DOHH2 (cell line): ENCODE results near the gene WDFY4.

ENCODE experiments used
- H3F3A ChIP-seq: fragments of 200-600 bp; sonication (generic), shearing (Covaris generic); 2 replicates; pipeline ENCODE4 v1.6.0; 2016; ENCODE audit warnings: antibody characterized with exemption, mild to moderate bottlenecking; ENCODE audit not compliant: control insufficient read depth, insufficient read depth
- H3K27ac ChIP-seq: fragments of 200-600 bp; sonication (generic); 2 replicates; pipeline ENCODE4 v1.5.1; 2014; ENCODE audit warnings: low read depth, mild to moderate bottlenecking, low read length, moderate library complexity
- H3K27me3 ChIP-seq: fragments of 200-600 bp; sonication (generic); 2 replicates; pipeline ENCODE4 v1.6.1; 2014; ENCODE audit warnings: mild to moderate bottlenecking, low read length, mixed read lengths; ENCODE audit not compliant: control insufficient read depth
- H3K36me3 ChIP-seq: fragments of 200-600 bp; sonication (generic); 2 replicates; pipeline ENCODE4 v1.6.1; 2014; ENCODE audit warnings: mild to moderate bottlenecking, low read length, moderate library complexity, mixed read lengths; ENCODE audit not compliant: control insufficient read depth
- H3K4me1 ChIP-seq: fragments of 200-600 bp; sonication (generic); 2 replicates; pipeline ENCODE4 v1.6.1; 2014; ENCODE audit warnings: mild to moderate bottlenecking, low read length, mixed read lengths; ENCODE audit not compliant: control insufficient read depth
- H3K4me2 ChIP-seq: fragments of 200-600 bp; sonication (generic); 2 replicates; pipeline ENCODE4 v1.6.0; 2014; ENCODE audit warnings: mild to moderate bottlenecking, low read length, moderate library complexity
- H3K4me3 ChIP-seq: fragments of 200-600 bp; sonication (generic); 2 replicates; pipeline ENCODE4 v1.5.1; 2014; ENCODE audit warnings: mild to moderate bottlenecking, low read length, mixed read lengths
- H3K79me2 ChIP-seq: fragments of 200-600 bp; sonication (generic); 2 replicates; pipeline ENCODE4 v1.6.1; 2014; ENCODE audit warnings: mild to moderate bottlenecking, low read length, mixed read lengths; ENCODE audit not compliant: control insufficient read depth
- H3K9me2 ChIP-seq: fragments of 200-600 bp; sonication (generic); replicated peaks from 2 replicates; pipeline ENCODE4 v1.6.1; 2014; ENCODE audit warnings: mild to moderate bottlenecking, low read length, mixed read lengths; ENCODE audit not compliant: control insufficient read depth
- H3K9me3 ChIP-seq: fragments of 200-600 bp; sonication (generic); 2 replicates; pipeline ENCODE4 v1.6.1; 2014; ENCODE audit warnings: antibody characterized with exemption, low read length, mixed read lengths; ENCODE audit not compliant: control insufficient read depth, insufficient read depth
- H4K20me1 ChIP-seq: fragments of 200-600 bp; sonication (generic); 2 replicates; pipeline ENCODE4 v1.6.0; 2014; ENCODE audit warnings: low read depth, mild to moderate bottlenecking, antibody characterized with exemption, low read length, moderate library complexity; ENCODE audit not compliant: control insufficient read depth, insufficient read depth
- EZH2phosphoT487 ChIP-seq: fragments of 200-600 bp; sonication (generic); IDR thresholded peaks from 2 replicates; pipeline ENCODE4 v1.6.1; 2017; ENCODE audit warnings: borderline replicate concordance, mild to moderate bottlenecking, antibody characterized with exemption, low read length, moderate library complexity, mixed read lengths
- TF ChIP-seq, protein P1 (sequence below): fragments of 200-600 bp; sonication (generic); IDR thresholded peaks from one replicate; pipeline ENCODE4 v1.5.1; 2014; ENCODE audit warnings: antibody characterized with exemption, mild to moderate bottlenecking, low read depth, low read length; ENCODE audit not compliant: poor library complexity, severe bottlenecking

WDFY4 gene

GRCh38 chr10:48768144-48768766 is 83.6 kb downstream of the WDFY4 start:
- H3K4me1 ChIP-seq, result no peaks in the 10 kb centered on the region
- TF ChIP-seq EZH2phosphoT487, result no peak
- TF ChIP-seq, protein P1, sequence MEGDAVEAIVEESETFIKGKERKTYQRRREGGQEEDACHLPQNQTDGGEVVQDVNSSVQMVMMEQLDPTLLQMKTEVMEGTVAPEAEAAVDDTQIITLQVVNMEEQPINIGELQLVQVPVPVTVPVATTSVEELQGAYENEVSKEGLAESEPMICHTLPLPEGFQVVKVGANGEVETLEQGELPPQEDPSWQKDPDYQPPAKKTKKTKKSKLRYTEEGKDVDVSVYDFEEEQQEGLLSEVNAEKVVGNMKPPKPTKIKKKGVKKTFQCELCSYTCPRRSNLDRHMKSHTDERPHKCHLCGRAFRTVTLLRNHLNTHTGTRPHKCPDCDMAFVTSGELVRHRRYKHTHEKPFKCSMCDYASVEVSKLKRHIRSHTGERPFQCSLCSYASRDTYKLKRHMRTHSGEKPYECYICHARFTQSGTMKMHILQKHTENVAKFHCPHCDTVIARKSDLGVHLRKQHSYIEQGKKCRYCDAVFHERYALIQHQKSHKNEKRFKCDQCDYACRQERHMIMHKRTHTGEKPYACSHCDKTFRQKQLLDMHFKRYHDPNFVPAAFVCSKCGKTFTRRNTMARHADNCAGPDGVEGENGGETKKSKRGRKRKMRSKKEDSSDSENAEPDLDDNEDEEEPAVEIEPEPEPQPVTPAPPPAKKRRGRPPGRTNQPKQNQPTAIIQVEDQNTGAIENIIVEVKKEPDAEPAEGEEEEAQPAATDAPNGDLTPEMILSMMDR, result no peak
- H3K27ac ChIP-seq, result no peak overlapping the region
- no peaks in the 10 kb centered on the region for H3K9me2 ChIP-seq
- H3K79me2 ChIP-seq, result no peaks in the 10 kb centered on the region
- H3K9me3 ChIP-seq, result no peaks in the 10 kb centered on the region
- no peak overlapping the region for H3K4me3 ChIP-seq
- H3K4me2 ChIP-seq, result no peak overlapping the region
- no peaks in the 10 kb centered on the region for H3K27me3 ChIP-seq
- H3F3A ChIP-seq, result no peaks in the 10 kb centered on the region
- H3K36me3 ChIP-seq, result peaks cover 67% of the 10 kb centered on the region
- no peaks in the 10 kb centered on the region for H4K20me1 ChIP-seq

DNA sequence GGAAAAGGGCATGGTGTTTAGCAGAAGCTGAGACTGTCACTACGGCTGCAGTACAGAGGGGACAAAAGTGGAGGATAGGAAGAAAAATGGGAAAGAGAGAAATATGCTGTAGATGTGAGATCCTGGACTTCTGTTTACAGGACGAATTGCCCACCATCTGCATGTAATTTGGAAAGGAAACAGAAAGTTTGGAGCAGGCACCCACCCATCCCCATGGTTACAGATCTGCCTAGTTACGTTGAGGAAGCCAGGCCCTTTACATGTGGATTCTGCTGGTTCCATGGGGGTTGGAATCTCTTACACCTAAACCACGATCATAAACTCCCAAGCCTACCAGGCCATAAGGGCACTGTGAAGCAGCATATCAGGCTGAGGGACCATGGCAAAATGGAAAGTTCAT is 84.3 kb downstream of the WDFY4 start:
- no peaks in the 10 kb centered on the region for H3K9me2 ChIP-seq
- no peak for TF ChIP-seq EZH2phosphoT487
- TF ChIP-seq, protein P1, result no peak

GRCh38 chr10:48769706-48770435 is 85.2 kb downstream of the WDFY4 start:
- H3F3A ChIP-seq, result no peaks in the 10 kb centered on the region
- TF ChIP-seq, protein P1, result no peak
- TF ChIP-seq EZH2phosphoT487, result no peak
- H3K9me3 ChIP-seq, result no peaks in the 10 kb centered on the region
- H3K27ac ChIP-seq, result no peak overlapping the region
- no peaks in the 10 kb centered on the region for H3K79me2 ChIP-seq
- H4K20me1 ChIP-seq, result no peaks in the 10 kb centered on the region
- H3K27me3 ChIP-seq, result no peaks in the 10 kb centered on the region
- H3K4me3 ChIP-seq, result no peak overlapping the region
- no peaks in the 10 kb centered on the region for H3K9me2 ChIP-seq
- H3K4me2 ChIP-seq, result no peak overlapping the region
- peaks cover 65% of the 10 kb centered on the region for H3K36me3 ChIP-seq
- H3K4me1 ChIP-seq, result no peaks in the 10 kb centered on the region

More for the DNA sequence above, 84.3 kb downstream of the WDFY4 start:
- Histone ChIP-seq H3K27me3 (no peaks in the 10 kb centered on the region), H3K79me2 (no peaks in the 10 kb centered on the region), H3K36me3 (peaks cover 66% of the 10 kb centered on the region), H3K27ac (no peak overlapping the region), H3K9me3 (no peaks in the 10 kb centered on the region), H4K20me1 (no peaks in the 10 kb centered on the region), H3K4me2 (no peak overlapping the region), H3K4me1 (no peaks in the 10 kb centered on the region), H3F3A (no peaks in the 10 kb centered on the region), H3K4me3 (no peak overlapping the region)
